GM12891 (cell line): Measurements from ENCODE around the gene REC8.

ENCODE experiments used
- POLR2A ChIP-seq: IDR thresholded peaks from 2 replicates; pipeline ENCODE4 v1.6.1; 2011; ENCODE audit warnings: low read depth, low read length, control low read depth
- POLR2AphosphoS5 ChIP-seq: IDR thresholded peaks from 2 replicates; pipeline ENCODE4 v1.6.1; 2011; ENCODE audit warnings: low read depth, low read length, control low read depth
- POU2F2 ChIP-seq: IDR thresholded peaks from 2 replicates; pipeline ENCODE4 v1.6.1; 2011; ENCODE audit warnings: low read depth, mild to moderate bottlenecking, control low read depth, low read length, moderate library complexity
- SPI1 ChIP-seq: IDR thresholded peaks from 2 replicates; pipeline ENCODE4 v1.6.1; 2011; ENCODE audit warnings: low read depth, low read length, control low read depth
- TAF1 ChIP-seq: IDR thresholded peaks from 2 replicates; pipeline ENCODE4 v1.6.1; 2011; ENCODE audit warnings: low read depth, low read length, control low read depth

GRCh38 chr14:24162093-24162492 lies 9.8 kb upstream of the REC8 start:
- TF ChIP-seq POLR2A, result no peak
- no peak; the same call in 1 of the 2 replicates for TF ChIP-seq POLR2AphosphoS5
- no peak for TF ChIP-seq TAF1
- 0 out of 2 replicates have a peak, but pooled peaks have one; percentile 19 for TF ChIP-seq POU2F2
- TF ChIP-seq SPI1, result no peak
